ENCODE results near the gene TNS3. TPM values are rescaled to one million over a fixed set of nuclear protein-coding genes. Genes with fewer than 3 reads are reported as not detected.

The TNS3 gene
- total RNA-seq, 1 donor, result 9.2 TPM

DNA sequence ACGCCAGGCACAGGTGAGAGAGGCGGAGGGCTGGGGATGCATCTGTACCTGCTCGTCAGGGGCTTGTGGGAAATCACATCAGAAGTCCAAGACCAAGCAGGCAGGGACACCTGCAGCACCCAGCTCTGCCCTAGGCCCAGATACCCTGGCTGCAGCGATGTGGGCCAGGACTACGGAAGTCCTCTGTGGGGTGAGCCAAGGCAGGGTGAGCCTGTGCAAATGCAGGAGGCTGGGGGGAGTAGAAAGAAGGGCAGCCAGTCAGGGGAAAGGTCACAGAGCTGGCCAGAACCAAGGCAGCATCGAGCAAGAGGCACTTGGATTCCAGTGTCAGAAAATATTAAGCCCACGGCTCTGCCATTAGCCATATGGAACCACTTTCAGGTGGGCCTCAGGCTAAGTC lies 85.2 kb downstream of the TNS3 start:
- no peak overlapping the region for H3K4me3 ChIP-seq (ENCODE audit: low read length)
- peaks cover 56% of the 10 kb centered on the region for H3K4me1 ChIP-seq (ENCODE audit: insufficient read depth, low read length)
- H3K27me3 ChIP-seq (ENCODE audit: insufficient read depth, low read length), result no peaks in the 10 kb centered on the region
- no peaks in the 10 kb centered on the region for H3K9me3 ChIP-seq (ENCODE audit: low read depth, low read length)

DNA sequence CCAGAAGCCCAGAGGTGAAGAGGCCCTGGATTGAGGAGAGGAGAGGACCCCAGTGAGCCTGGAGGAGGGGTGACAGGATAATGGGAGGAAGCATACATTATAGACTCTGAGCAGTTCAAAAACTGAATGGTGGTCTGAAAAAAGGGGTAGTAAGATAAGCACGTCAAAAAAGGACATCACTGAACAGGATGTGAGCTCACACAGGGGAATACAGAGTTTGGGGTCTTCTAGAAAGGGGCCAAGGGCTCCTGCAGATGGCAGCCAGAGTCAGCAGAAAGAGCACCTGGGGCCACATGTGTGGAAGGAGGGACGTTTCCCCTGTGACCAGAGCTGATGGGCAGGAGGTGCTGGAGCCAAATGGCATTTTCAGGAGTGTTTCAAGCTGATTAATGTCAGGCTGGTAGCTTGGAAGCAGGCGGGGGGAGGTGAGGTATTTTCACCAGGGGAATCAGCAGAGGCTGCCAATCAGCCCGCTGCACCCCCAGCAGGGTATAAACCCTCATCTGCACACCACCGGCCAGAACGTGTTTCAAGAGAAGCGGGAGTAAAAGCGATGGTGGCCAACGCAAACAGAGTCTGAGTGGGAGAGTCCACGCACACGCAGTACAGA lies 85.8 kb downstream of the TNS3 start:
- H3K27me3 ChIP-seq (ENCODE audit: insufficient read depth, low read length), result no peaks in the 10 kb centered on the region
- no peaks in the 10 kb centered on the region for H3K9me3 ChIP-seq (ENCODE audit: low read depth, low read length)
- no peak overlapping the region for H3K4me3 ChIP-seq (ENCODE audit: low read length)
- H3K4me1 ChIP-seq (ENCODE audit: insufficient read depth, low read length), result peaks cover 56% of the 10 kb centered on the region

- Histone ChIP-seq H3K4me1 (ENCODE audit: insufficient read depth, low read length) (peaks cover 56% of the 10 kb centered on the region), H3K9me3 (ENCODE audit: low read depth, low read length) (no peaks in the 10 kb centered on the region), H3K4me3 (ENCODE audit: low read length) (peak overlapping the region; percentile 16)
These were observed 87.7 kb downstream of the TNS3 start for GRCh38 chr7:47493976-47494911.

GRCh38 chr7:47492716-47493325 lies 89.1 kb downstream of the TNS3 start:
- no peaks in the 10 kb centered on the region for H3K27me3 ChIP-seq (ENCODE audit: insufficient read depth, low read length)
- H3K4me3 ChIP-seq (ENCODE audit: low read length), result no peak overlapping the region
- peaks cover 51% of the 10 kb centered on the region for H3K4me1 ChIP-seq (ENCODE audit: insufficient read depth, low read length)
- no peaks in the 10 kb centered on the region for H3K9me3 ChIP-seq (ENCODE audit: low read depth, low read length)

More at GRCh38 chr7:47493976-47494911, 87.7 kb downstream of the TNS3 start:
- H3K27me3 ChIP-seq (ENCODE audit: insufficient read depth, low read length), result no peaks in the 10 kb centered on the region

GRCh38 chr7:47490501-47491265 lies 91.2 kb downstream of the TNS3 start:
- H3K4me3 ChIP-seq (ENCODE audit: low read length), result no peak overlapping the region
- no peaks in the 10 kb centered on the region for H3K27me3 ChIP-seq (ENCODE audit: insufficient read depth, low read length)
- no peaks in the 10 kb centered on the region for H3K9me3 ChIP-seq (ENCODE audit: low read depth, low read length)
- peaks cover 30% of the 10 kb centered on the region for H3K4me1 ChIP-seq (ENCODE audit: insufficient read depth, low read length)

DNA sequence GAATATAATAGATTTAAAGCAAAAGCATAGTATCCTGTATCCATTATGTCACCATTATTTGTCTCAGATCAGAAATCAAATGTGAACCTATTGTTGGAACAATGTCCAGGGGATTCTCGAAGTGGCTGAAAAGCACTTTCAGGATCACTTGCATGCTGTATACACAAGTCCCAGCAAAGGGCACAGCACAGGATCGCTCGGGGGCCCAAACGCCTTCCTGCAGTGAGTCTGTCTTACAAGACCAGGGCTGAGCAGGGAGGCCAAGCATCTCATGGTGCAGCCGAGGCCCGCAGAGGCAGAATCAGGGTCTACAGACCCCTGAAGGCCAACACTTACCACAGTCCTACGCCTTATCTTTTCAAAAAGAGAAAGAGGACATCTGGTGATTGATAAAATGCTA lies 92.3 kb downstream of the TNS3 start:
- Histone ChIP-seq H3K4me1 (ENCODE audit: insufficient read depth, low read length) (peaks cover 19% of the 10 kb centered on the region), H3K9me3 (ENCODE audit: low read depth, low read length) (no peaks in the 10 kb centered on the region)

DNA sequence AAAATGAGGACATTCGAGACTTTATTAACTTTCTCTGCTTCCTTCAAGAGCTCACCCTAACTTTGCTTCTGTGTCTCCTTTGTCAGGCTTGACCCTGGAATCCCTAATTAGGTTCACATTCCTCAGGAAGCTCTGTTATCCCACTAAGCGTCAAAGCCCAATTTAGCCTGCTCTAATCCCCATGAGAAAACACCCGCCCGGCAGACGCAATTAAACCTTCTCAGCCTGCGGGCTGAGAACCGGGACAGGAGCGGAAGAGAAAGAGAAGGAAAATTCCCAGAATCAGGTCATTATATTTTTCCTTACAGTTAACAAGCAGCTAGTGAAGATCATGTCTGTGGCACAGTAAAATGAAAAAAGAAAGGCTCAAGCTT lies 93.0 kb downstream of the TNS3 start:
- peaks cover 13% of the 10 kb centered on the region for H3K4me1 ChIP-seq (ENCODE audit: insufficient read depth, low read length)
- no peaks in the 10 kb centered on the region for H3K9me3 ChIP-seq (ENCODE audit: low read depth, low read length)
- no peak overlapping the region for H3K4me3 ChIP-seq (ENCODE audit: low read length)
- H3K27me3 ChIP-seq (ENCODE audit: insufficient read depth, low read length), result no peaks in the 10 kb centered on the region

More for the DNA sequence above, 92.3 kb downstream of the TNS3 start:
- H3K27me3 ChIP-seq (ENCODE audit: insufficient read depth, low read length), result no peaks in the 10 kb centered on the region
- no peak overlapping the region for H3K4me3 ChIP-seq (ENCODE audit: low read length)

GRCh38 chr7:47488201-47488968 lies 93.5 kb downstream of the TNS3 start:
- H3K27me3 ChIP-seq (ENCODE audit: insufficient read depth, low read length), result no peaks in the 10 kb centered on the region
- no peak overlapping the region for H3K4me3 ChIP-seq (ENCODE audit: low read length)
- no peaks in the 10 kb centered on the region for H3K9me3 ChIP-seq (ENCODE audit: low read depth, low read length)

DNA sequence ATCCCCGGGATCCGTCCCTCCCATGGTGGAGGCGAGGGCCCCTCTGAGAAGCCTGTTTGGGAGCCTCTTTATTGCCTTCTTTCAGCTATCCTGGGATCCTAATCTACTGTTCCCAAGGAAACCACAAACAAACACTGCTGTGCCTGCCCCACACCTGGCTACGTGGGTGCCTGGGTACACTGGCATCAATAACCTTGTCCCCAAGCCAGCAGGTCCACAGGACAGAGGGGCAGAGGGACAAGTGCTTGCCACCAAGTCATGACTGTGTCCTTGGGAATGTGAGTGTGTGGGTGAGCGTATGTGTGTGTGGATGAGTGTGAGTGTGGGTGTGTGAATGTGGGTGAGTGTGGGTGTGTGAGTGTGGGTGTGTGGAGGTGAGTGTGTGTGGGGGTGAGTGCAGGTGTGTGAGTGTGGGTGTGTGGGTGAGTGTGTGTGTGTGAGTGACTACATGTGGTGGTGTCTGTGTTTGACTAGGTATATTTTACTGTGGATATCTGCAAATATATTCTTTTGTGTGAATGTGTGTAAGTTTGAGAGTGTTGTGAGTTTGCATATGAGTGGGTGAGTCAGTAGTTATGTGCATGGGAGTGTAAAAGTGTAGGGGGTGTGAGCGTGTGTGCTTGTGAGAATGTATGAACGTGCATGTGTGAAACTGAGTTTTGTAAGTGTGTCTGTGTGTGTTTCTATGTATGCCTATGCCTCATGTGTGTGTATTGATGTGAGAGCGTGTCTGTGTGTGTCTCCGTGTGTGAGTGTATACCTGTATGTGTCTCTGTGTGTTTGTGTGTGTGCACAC lies 96.1 kb downstream of the TNS3 start:
- Histone ChIP-seq H3K9me3 (ENCODE audit: low read depth, low read length) (no peaks in the 10 kb centered on the region), H3K4me3 (ENCODE audit: low read length) (no peak overlapping the region)

More at GRCh38 chr7:47488201-47488968, 93.5 kb downstream of the TNS3 start:
- peaks cover 10% of the 10 kb centered on the region for H3K4me1 ChIP-seq (ENCODE audit: insufficient read depth, low read length)

DNA sequence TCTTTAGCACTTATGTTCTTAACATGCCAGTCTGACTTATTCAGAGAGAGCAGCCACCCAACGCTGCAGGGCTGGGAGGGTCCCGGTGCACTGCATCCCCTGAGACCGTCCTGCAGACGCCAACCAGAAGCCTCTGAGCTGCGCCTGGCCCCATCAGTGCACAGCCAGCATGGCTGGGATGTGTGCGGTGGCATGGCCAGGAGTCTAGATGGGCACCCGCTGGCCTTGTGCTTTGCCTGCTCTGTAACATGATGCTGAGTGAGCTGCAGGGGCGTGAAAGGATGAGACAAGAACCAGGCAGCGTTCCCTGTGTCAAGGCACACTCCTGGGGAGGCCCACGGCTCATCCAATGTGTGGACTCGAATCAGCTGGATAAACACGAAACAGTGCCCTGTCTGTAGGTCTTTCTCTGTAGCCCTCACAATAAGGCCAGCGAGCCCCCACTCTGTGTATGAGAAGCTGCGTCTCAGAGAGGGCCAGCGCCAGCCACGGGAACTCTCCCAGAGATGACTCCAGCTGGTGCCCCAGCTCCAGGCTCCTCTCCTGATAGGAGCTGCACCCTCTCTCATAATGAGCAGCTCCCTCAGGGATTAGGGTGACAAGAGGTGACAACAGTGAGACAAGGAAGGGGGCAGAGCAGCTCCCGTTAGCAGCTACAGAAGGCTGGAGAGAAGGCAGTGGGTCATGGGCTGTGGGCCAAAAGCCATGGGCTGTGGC lies 96.8 kb downstream of the TNS3 start:
- no peaks in the 10 kb centered on the region for H3K9me3 ChIP-seq (ENCODE audit: low read depth, low read length)
- H3K4me3 ChIP-seq (ENCODE audit: low read length), result no peak overlapping the region
- peaks cover 29% of the 10 kb centered on the region for H3K4me1 ChIP-seq (ENCODE audit: insufficient read depth, low read length)
- no peaks in the 10 kb centered on the region for H3K27me3 ChIP-seq (ENCODE audit: insufficient read depth, low read length)

More for the DNA sequence above, 96.1 kb downstream of the TNS3 start:
- Histone ChIP-seq H3K4me1 (ENCODE audit: insufficient read depth, low read length) (peaks cover 21% of the 10 kb centered on the region), H3K27me3 (ENCODE audit: insufficient read depth, low read length) (no peaks in the 10 kb centered on the region)

DNA sequence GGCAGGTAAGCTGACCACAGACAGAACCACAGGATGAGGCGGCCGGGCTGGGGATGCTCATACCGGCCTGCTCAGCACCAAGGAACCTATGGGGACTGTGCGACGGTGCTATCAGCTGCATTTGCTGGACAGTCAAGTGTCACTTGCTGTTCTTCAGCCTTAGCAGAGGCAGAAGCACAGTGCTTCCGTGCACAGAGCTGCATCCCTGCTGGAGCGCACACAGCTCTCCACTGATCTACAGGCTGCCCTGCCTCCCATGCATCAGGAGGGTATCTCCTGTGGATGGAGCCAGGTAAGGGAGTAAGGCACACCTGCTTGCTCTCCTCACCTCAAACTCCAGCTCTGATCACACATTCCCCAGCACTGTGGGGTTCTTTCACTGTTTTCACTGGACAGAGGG lies 97.5 kb downstream of the TNS3 start:
- Histone ChIP-seq H3K27me3 (ENCODE audit: insufficient read depth, low read length) (no peaks in the 10 kb centered on the region), H3K4me1 (ENCODE audit: insufficient read depth, low read length) (peaks cover 35% of the 10 kb centered on the region), H3K9me3 (ENCODE audit: low read depth, low read length) (no peaks in the 10 kb centered on the region), H3K4me3 (ENCODE audit: low read length) (no peak overlapping the region)

DNA sequence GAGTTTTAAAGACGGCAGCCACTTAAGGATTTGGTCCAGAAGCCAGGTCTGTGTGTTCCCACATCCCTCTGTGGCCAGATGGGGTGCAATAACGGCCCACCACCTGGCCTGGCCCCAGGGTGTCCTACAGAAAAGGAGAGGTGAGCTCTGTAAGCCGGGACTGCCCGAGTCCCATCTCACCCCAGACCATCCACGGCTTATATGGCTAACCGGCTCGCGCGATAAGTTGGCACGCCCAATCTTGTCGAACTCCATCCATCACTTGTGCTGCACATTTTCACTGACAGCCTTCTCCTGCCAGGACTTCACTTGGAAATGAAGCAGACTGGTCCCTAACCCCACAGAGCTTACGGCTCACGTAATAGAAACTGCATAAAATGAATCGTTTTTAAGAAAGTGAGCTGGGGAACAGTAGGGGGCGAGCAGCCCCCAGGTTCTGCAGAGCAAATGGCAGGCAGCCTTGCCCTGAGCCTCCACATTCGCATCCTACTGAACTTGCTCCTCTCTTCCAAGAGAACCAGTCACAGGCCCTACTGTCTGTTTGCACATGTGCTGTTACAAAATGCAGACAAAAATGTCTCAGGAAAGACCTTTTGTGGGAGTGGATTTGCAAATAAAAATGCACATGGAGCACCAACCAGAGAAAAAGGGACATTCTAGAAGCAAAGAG lies 98.2 kb downstream of the TNS3 start:
- H3K4me3 ChIP-seq (ENCODE audit: low read length), result no peak overlapping the region
- H3K4me1 ChIP-seq (ENCODE audit: insufficient read depth, low read length), result peaks cover 35% of the 10 kb centered on the region
- no peaks in the 10 kb centered on the region for H3K9me3 ChIP-seq (ENCODE audit: low read depth, low read length)
- H3K27me3 ChIP-seq (ENCODE audit: insufficient read depth, low read length), result no peaks in the 10 kb centered on the region
